ENCODE measurements around the gene VENTX.
"Not testable (repeated sequence)": the region's sequence is repeated elsewhere in the genome, so short reads cannot be mapped to it uniquely, and the experiment has no call there.

Gene VENTX

DNA sequence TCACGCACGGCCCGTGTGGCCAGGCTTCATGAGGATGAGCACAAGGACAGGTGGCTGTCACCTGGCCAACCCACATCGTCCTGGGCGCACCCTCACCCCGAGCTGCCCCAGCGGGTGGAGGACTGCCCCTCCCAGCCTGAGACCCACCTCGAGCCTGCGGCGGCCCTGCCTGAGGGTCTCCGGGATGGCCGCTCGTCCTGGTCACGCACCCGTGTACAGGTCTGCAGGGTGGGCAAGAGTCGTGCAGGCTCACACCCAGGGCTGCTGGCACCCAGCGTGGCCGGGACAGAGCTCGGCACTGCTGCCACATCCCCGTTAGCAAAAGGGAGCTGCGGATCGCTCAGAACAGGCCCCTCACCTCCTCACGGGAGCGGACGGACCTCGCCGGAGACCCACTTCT is 22.1 kb upstream of the VENTX start:
- Histone ChIP-seq H3K4me3 (ENCODE audit: low read depth in 1 of 5, low read length in 5 of 5) (no peak overlapping the region), H3K36me3 (ENCODE audit: control insufficient read depth in 5 of 5, insufficient read depth in 5 of 5, low read length in 5 of 5) (no peaks in the 10 kb centered on the region), H3K4me1 (ENCODE audit: control insufficient read depth in 5 of 5, insufficient read depth in 5 of 5, low read length in 5 of 5) (no peaks in the 10 kb centered on the region), H3K9me3 (ENCODE audit: control insufficient read depth in 5 of 5, low read length in 5 of 5) (no peaks in the 10 kb centered on the region), H3K9ac (ENCODE audit: low read length in 5 of 5) (no peak overlapping the region), H3K27me3 (ENCODE audit: control insufficient read depth in 5 of 5, insufficient read depth in 4 of 5, low read length in 5 of 5) (peaks cover 14 to 37% (median 23%) of the 10 kb centered on the region in 5 donors), H3K27ac (ENCODE audit: low read depth, low read length) (no peak overlapping the region)

DNA sequence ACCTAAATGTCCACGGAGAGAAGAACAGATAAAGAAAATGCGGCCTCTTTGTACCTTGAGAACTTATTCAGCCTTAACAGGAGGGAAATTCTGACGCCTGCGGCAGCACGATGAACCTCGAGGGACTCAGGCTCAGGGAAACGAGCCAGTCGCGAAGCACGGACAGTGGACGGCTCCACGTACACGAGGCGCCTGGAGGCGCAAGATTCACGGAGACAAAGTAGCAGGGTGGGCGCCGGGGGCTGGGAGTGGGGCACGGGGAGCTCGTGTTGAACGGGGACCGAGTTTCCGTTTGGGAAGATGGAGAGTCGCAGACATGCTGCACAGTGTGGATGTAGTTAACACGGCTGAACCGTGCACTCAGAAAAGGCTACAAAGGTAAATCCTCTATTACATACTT is 20.9 kb upstream of the VENTX start:
- peaks cover 19 to 36% (median 31%) of the 10 kb centered on the region in 5 donors for H3K27me3 ChIP-seq (ENCODE audit: control insufficient read depth in 5 of 5, insufficient read depth in 4 of 5, low read length in 5 of 5)
- no peaks in the 10 kb centered on the region for H3K9me3 ChIP-seq (ENCODE audit: control insufficient read depth in 5 of 5, low read length in 5 of 5)
- H3K27ac ChIP-seq (ENCODE audit: low read depth, low read length), result no peak overlapping the region
- no peaks in the 10 kb centered on the region for H3K4me1 ChIP-seq (ENCODE audit: control insufficient read depth in 5 of 5, insufficient read depth in 5 of 5, low read length in 5 of 5)
- no peak overlapping the region for H3K9ac ChIP-seq (ENCODE audit: low read length in 5 of 5)
- H3K36me3 ChIP-seq (ENCODE audit: control insufficient read depth in 5 of 5, insufficient read depth in 5 of 5, low read length in 5 of 5), result no peaks in the 10 kb centered on the region
- no peak overlapping the region for H3K4me3 ChIP-seq (ENCODE audit: low read depth in 1 of 5, low read length in 5 of 5)

DNA sequence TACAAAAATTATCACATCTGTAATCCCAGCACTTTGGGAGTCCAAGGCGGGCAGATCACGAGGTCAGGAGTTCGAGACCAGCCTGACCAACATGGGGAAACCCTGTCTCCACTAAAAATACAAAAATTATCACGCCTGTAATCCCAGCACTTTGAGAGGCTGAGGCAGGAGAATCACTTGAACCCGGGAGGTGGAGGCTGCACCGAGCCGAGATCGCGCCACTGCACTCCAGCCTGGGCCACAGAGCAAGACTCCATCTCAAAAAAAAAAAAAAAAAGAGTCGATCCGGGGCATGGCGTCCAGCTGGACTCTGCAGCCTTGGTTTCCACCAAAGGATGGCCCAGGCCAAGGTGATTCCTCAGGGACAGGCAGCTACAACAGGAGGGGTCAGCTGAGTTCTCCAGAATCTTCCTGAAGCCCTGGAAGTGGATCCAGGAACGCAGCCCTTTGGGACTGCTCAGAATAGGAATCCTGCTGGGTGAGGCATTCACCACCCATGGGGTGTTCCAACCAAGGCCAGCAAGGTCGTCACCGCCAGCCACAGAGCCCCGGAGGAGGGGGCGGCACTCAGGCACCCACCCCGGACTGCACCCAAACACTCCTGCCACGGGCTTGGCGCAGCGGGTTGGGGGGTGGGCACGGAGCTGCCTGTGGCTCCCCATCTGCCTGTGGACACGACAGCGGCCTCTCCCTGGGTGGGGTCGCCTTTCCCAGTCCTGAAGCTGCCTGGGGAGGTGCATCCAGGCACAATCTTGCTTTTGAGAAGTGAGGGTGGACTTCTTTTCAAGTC is 19.7 kb upstream of the VENTX start:
- no peaks in the 10 kb centered on the region for H3K4me1 ChIP-seq (ENCODE audit: control insufficient read depth in 5 of 5, insufficient read depth in 5 of 5, low read length in 5 of 5)
- H3K9me3 ChIP-seq (ENCODE audit: control insufficient read depth in 5 of 5, low read length in 5 of 5), result no peaks in the 10 kb centered on the region
- H3K4me3 ChIP-seq (ENCODE audit: low read depth in 1 of 5, low read length in 5 of 5), result no peak overlapping the region
- H3K9ac ChIP-seq (ENCODE audit: low read length in 5 of 5), result no peak overlapping the region
- no peak overlapping the region for H3K27ac ChIP-seq (ENCODE audit: low read depth, low read length)
- peaks cover 19 to 36% (median 29%) of the 10 kb centered on the region in 5 donors for H3K27me3 ChIP-seq (ENCODE audit: control insufficient read depth in 5 of 5, insufficient read depth in 4 of 5, low read length in 5 of 5)
- H3K36me3 ChIP-seq (ENCODE audit: control insufficient read depth in 5 of 5, insufficient read depth in 5 of 5, low read length in 5 of 5), result no peaks in the 10 kb centered on the region

DNA sequence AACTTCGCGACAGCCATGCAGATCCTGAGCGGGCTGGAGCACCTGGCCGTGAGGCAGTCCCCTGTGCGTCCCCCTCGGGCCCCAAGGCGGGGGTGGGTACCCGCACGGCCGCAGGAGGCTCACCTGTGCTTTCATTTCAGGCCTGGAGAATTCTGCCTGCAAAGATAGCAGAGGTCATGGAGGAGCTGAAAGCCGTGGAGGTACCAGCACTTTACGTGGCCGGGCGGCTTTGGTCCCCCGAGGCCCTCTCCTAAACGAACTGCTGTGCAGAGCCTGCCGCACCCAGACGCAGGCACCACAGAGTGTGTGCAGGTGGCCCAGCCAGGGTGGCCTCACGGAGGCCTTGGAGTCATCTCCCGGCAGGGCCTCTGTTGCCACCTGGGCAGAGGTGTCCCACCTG is 18.8 kb upstream of the VENTX start:
- H3K27ac ChIP-seq (ENCODE audit: low read depth, low read length), result no peak overlapping the region
- H3K27me3 ChIP-seq (ENCODE audit: control insufficient read depth in 5 of 5, insufficient read depth in 4 of 5, low read length in 5 of 5), result peaks cover 21 to 32% (median 29%) of the 10 kb centered on the region in 5 donors

DNA sequence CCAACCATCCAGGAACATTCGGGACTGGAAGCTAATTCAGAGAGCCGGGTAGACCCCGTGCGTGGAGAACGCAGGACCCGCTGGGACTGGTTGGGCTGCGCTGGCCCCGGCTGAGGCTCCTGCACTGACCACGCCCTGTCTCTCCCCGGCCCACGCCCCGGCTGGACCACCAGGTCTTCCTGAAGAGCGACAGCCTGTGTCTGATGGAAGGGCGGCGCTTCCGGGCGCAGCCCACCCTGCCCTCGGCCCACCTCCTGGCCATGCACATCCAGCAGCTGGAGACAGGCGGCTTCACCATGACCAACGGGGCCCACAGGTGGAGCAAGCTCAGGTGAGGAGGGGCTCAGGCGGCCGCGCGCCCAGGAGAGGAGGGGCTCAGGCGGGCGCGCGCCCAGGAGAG is 17.9 kb upstream of the VENTX start:
- Histone ChIP-seq H3K4me1 (ENCODE audit: control insufficient read depth in 5 of 5, insufficient read depth in 5 of 5, low read length in 5 of 5) (peaks cover 0 to 4% (median 0%) of the 10 kb centered on the region in 5 donors), H3K4me3 (ENCODE audit: low read depth in 1 of 5, low read length in 5 of 5) (no peak overlapping the region), H3K27me3 (ENCODE audit: control insufficient read depth in 5 of 5, insufficient read depth in 4 of 5, low read length in 5 of 5) (peaks cover 25 to 34% (median 28%) of the 10 kb centered on the region in 5 donors), H3K36me3 (ENCODE audit: control insufficient read depth in 5 of 5, insufficient read depth in 5 of 5, low read length in 5 of 5) (no peaks in the 10 kb centered on the region), H3K9me3 (ENCODE audit: control insufficient read depth in 5 of 5, low read length in 5 of 5) (no peaks in the 10 kb centered on the region), H3K9ac (ENCODE audit: low read length in 5 of 5) (no peak overlapping the region), H3K27ac (ENCODE audit: low read depth, low read length) (no peak overlapping the region)

More for the DNA sequence above, 18.8 kb upstream of the VENTX start:
- Histone ChIP-seq H3K36me3 (ENCODE audit: control insufficient read depth in 5 of 5, insufficient read depth in 5 of 5, low read length in 5 of 5) (no peaks in the 10 kb centered on the region), H3K4me1 (ENCODE audit: control insufficient read depth in 5 of 5, insufficient read depth in 5 of 5, low read length in 5 of 5) (peaks cover 0 to 4% (median 0%) of the 10 kb centered on the region in 5 donors), H3K4me3 (ENCODE audit: low read depth in 1 of 5, low read length in 5 of 5) (no peak overlapping the region), H3K9me3 (ENCODE audit: control insufficient read depth in 5 of 5, low read length in 5 of 5) (no peaks in the 10 kb centered on the region), H3K9ac (ENCODE audit: low read length in 5 of 5) (no peak overlapping the region)

DNA sequence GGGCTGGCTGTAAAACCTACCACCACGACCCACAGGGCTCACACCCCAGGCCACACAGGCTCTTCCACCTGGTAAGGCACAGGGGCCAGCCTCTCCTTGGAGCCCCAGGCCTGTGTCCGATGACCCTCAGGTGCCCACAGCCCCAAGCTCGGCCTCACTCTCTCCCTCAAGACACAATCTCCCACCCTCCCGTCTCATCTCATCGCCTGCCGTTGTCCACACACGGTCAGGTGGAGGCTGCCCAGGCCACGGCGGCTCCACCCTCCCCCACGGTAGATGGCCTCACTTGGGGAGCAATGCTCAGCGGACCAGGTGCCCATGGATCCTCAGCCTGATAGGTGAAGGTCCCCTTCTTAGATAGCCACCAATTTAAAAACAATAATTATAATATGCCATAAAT is 16.3 kb upstream of the VENTX start:
- no peaks in the 10 kb centered on the region for H3K9me3 ChIP-seq (ENCODE audit: control insufficient read depth in 5 of 5, low read length in 5 of 5)
- no peak overlapping the region for H3K9ac ChIP-seq (ENCODE audit: low read length in 5 of 5)
- no peaks in the 10 kb centered on the region for H3K36me3 ChIP-seq (ENCODE audit: control insufficient read depth in 5 of 5, insufficient read depth in 5 of 5, low read length in 5 of 5)
- peaks cover 0 to 4% (median 0%) of the 10 kb centered on the region in 5 donors for H3K4me1 ChIP-seq (ENCODE audit: control insufficient read depth in 5 of 5, insufficient read depth in 5 of 5, low read length in 5 of 5)
- no peak overlapping the region for H3K27ac ChIP-seq (ENCODE audit: low read depth, low read length)
- peaks cover 28 to 37% (median 34%) of the 10 kb centered on the region in 5 donors for H3K27me3 ChIP-seq (ENCODE audit: control insufficient read depth in 5 of 5, insufficient read depth in 4 of 5, low read length in 5 of 5)
- no peak overlapping the region for H3K4me3 ChIP-seq (ENCODE audit: low read depth in 1 of 5, low read length in 5 of 5)

DNA sequence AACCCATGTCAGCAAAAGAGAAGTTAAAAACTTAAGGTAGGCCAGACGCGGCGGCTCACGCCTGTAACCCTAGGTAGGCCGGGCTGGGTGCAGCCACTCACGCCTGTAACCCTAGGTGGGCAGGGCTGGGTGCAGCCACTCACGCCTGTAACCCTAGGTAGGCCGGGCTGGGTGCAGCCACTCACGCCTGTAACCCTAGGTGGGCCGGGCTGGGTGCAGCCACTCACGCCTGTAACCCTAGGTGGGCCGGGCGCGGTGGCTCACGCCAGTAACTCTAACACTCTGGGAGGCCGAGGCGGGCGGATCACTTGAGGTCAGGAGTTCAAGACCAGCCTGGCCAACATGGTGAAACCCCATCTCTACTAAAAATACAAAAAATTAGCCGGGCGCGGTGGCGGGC is 15.9 kb upstream of the VENTX start:
- H3K36me3 ChIP-seq (ENCODE audit: control insufficient read depth in 5 of 5, insufficient read depth in 5 of 5, low read length in 5 of 5); H3K27ac ChIP-seq (ENCODE audit: low read depth, low read length); H3K9ac ChIP-seq (ENCODE audit: low read length in 5 of 5); H3K9me3 ChIP-seq (ENCODE audit: control insufficient read depth in 5 of 5, low read length in 5 of 5); H3K4me1 ChIP-seq (ENCODE audit: control insufficient read depth in 5 of 5, insufficient read depth in 5 of 5, low read length in 5 of 5); H3K4me3 ChIP-seq (ENCODE audit: low read depth in 1 of 5, low read length in 5 of 5): not testable (repeated sequence)
- H3K27me3 ChIP-seq (ENCODE audit: control insufficient read depth in 5 of 5, insufficient read depth in 4 of 5, low read length in 5 of 5), result peaks cover 28 to 41% (median 39%) of the 10 kb centered on the region in 5 donors

DNA sequence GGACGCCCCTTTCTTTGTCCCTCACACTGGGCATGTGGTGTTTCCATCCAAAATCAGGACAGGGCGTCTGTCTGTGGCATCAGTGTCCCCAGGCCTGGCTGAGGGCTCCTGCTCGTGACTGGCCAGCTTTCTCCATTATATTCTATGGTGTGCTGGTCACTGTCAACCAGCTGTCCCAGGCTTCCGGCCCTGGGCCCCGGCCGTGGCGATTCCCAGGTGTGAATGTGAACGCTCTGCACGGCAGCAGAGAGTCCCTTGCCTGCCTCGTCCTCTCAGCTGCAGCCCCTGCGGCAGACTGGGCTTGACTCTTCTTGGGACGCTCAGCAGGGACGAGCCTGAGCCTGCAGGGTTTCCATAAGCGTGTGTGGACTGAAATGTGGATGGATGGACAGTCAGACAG is 13.6 kb upstream of the VENTX start:
- Histone ChIP-seq H3K36me3 (ENCODE audit: control insufficient read depth in 5 of 5, insufficient read depth in 5 of 5, low read length in 5 of 5) (no peaks in the 10 kb centered on the region), H3K27me3 (ENCODE audit: control insufficient read depth in 5 of 5, insufficient read depth in 4 of 5, low read length in 5 of 5) (peaks cover 27 to 53% (median 46%) of the 10 kb centered on the region in 5 donors), H3K9ac (ENCODE audit: low read length in 5 of 5) (no peak overlapping the region), H3K9me3 (ENCODE audit: control insufficient read depth in 5 of 5, low read length in 5 of 5) (no peaks in the 10 kb centered on the region), H3K4me1 (ENCODE audit: control insufficient read depth in 5 of 5, insufficient read depth in 5 of 5, low read length in 5 of 5) (peaks cover 0 to 4% (median 0%) of the 10 kb centered on the region in 5 donors), H3K4me3 (ENCODE audit: low read depth in 1 of 5, low read length in 5 of 5) (no peak overlapping the region), H3K27ac (ENCODE audit: low read depth, low read length) (no peak overlapping the region)

DNA sequence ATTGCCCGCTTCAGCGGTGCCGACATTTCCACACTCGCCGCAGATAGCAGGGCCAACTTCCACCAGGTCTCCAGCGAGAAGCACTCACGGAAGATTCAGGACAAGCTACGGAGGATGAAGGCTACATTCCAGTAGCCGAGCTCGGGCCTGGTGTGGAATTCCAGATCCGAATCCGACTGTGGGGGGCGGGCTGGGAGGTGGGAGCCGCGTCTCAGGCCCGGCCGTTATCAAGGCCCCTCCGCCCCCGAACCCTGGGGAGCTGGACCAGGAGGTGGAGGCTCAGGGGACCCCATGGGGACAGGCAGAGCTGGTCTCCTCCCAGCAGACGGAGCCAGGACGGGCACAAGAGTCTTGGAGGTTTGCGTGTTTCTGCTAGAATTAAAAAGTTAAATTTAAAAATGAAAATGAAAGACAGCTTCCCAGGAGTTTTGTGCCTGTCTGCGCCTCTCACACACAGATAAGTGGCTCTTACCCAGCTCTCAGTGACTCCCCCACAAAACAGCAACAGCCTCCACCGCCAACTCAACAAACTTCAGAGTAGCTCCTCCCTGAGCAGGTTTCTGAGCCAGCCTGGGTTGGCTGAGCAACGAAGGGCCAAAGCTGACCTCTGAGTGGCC is 12.8 kb upstream of the VENTX start:
- peaks cover 24 to 50% (median 42%) of the 10 kb centered on the region in 5 donors for H3K27me3 ChIP-seq (ENCODE audit: control insufficient read depth in 5 of 5, insufficient read depth in 4 of 5, low read length in 5 of 5)
- no peak overlapping the region for H3K27ac ChIP-seq (ENCODE audit: low read depth, low read length)
- H3K9ac ChIP-seq (ENCODE audit: low read length in 5 of 5), result no peak overlapping the region
- H3K4me1 ChIP-seq (ENCODE audit: control insufficient read depth in 5 of 5, insufficient read depth in 5 of 5, low read length in 5 of 5), result peaks cover 0 to 4% (median 0%) of the 10 kb centered on the region in 5 donors
- no peaks in the 10 kb centered on the region for H3K9me3 ChIP-seq (ENCODE audit: control insufficient read depth in 5 of 5, low read length in 5 of 5)
- H3K4me3 ChIP-seq (ENCODE audit: low read depth in 1 of 5, low read length in 5 of 5), result no peak overlapping the region
- H3K36me3 ChIP-seq (ENCODE audit: control insufficient read depth in 5 of 5, insufficient read depth in 5 of 5, low read length in 5 of 5), result no peaks in the 10 kb centered on the region

DNA sequence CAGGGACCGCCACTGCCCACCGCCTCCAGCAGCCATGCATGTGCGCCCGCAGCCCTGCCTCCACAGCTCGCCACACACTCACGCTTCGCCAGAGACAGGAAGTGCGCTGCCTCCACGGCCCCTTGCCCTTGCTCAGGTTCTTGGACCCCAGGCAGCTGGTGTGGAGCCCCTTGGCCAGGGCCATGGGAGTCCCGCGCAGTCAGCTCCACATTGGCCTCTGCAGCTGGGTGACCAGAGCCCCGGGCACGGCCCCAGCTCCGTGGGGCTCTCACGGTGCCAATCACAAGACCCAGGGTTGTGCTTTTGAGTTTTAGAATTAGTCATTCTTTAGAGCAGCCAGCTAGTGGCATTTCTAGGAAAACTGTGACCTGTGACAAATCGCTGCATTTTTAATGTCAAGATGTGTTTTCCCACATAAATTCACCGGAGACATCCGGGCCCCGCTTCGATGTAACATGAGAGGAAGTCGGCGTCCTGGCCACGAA is 11.9 kb upstream of the VENTX start:
- H3K36me3 ChIP-seq (ENCODE audit: control insufficient read depth in 5 of 5, insufficient read depth in 5 of 5, low read length in 5 of 5), result no peaks in the 10 kb centered on the region
- no peak overlapping the region for H3K9ac ChIP-seq (ENCODE audit: low read length in 5 of 5)
- no peak overlapping the region for H3K4me3 ChIP-seq (ENCODE audit: low read depth in 1 of 5, low read length in 5 of 5)
- H3K27ac ChIP-seq (ENCODE audit: low read depth, low read length), result no peak overlapping the region
- H3K4me1 ChIP-seq (ENCODE audit: control insufficient read depth in 5 of 5, insufficient read depth in 5 of 5, low read length in 5 of 5), result peaks cover 0 to 4% (median 0%) of the 10 kb centered on the region in 5 donors
- H3K9me3 ChIP-seq (ENCODE audit: control insufficient read depth in 5 of 5, low read length in 5 of 5), result no peaks in the 10 kb centered on the region
- H3K27me3 ChIP-seq (ENCODE audit: control insufficient read depth in 5 of 5, insufficient read depth in 4 of 5, low read length in 5 of 5), result peaks cover 22 to 49% (median 42%) of the 10 kb centered on the region in 5 donors

Data from subcutaneous abdominal adipose tissue (tissue), 5 donors.